AG09309 (cell line): ENCODE results near the gene SNX2.

Experiments
- DNase-seq: peaks from one replicate; pipeline ENCODE4 v3.0.0-alpha.2; 2010; ENCODE audit warnings: low read depth
- H3K4me3 ChIP-seq: 2 replicates; pipeline ENCODE4 v1.5.1; 2011; ENCODE audit warnings: mild to moderate bottlenecking, low read depth, low read length, moderate library complexity; ENCODE audit not compliant: control insufficient read depth
- TF ChIP-seq, protein P1 (sequence below): IDR thresholded peaks from 2 replicates; pipeline ENCODE4 v1.5.1; 2011; ENCODE audit warnings: mild to moderate bottlenecking, low read depth, low read length, inconsistent platforms; ENCODE audit not compliant: insufficient read depth, control insufficient read depth; ENCODE audit errors: missing control alignments

SNX2 gene

DNA sequence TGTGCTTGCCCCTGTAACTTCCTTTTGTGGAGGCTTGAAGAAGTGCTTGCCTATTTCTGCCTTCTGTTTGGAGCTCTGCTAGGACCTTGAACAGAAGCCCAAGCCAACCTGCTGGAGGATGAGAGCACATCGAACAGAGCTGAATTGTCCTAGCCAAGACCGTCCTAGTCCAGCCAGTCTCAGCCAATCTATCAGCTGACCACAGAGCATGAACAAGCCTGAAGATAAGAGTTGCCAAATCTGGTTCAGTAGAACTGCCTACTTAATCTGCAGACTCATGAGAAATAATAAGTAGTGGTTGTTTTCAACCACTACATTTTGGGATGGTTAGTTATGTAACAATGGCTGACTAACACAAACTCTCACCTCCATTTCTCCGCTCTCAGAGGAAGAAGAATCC is 4.4 kb upstream of the SNX2 start:
- no peak overlapping the region for H3K4me3 ChIP-seq
- TF ChIP-seq, protein P1, sequence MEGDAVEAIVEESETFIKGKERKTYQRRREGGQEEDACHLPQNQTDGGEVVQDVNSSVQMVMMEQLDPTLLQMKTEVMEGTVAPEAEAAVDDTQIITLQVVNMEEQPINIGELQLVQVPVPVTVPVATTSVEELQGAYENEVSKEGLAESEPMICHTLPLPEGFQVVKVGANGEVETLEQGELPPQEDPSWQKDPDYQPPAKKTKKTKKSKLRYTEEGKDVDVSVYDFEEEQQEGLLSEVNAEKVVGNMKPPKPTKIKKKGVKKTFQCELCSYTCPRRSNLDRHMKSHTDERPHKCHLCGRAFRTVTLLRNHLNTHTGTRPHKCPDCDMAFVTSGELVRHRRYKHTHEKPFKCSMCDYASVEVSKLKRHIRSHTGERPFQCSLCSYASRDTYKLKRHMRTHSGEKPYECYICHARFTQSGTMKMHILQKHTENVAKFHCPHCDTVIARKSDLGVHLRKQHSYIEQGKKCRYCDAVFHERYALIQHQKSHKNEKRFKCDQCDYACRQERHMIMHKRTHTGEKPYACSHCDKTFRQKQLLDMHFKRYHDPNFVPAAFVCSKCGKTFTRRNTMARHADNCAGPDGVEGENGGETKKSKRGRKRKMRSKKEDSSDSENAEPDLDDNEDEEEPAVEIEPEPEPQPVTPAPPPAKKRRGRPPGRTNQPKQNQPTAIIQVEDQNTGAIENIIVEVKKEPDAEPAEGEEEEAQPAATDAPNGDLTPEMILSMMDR: no peak
- no peak for DNase-seq

DNA sequence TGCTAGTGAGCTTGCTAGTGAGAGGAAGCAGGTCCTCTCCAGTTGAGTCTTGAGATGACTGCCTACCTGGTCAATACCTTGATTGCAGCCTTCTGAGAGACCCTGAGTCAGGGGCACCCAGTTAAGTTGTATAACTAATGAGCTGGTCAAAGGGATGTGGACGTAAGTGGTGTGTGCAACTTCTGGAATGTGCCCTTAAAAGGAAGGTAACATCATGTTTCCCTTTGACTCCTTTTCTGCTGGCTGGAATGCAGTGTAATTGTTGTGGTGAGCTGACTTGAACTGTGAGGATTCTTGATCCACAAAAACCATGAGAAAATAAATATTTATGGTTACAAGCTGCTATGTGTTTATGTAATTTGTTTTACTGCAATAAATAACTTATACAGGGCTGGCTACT is 2.4 kb upstream of the SNX2 start:
- TF ChIP-seq, protein P1: no peak
- H3K4me3 ChIP-seq: no peak overlapping the region
- no peak for DNase-seq

DNA sequence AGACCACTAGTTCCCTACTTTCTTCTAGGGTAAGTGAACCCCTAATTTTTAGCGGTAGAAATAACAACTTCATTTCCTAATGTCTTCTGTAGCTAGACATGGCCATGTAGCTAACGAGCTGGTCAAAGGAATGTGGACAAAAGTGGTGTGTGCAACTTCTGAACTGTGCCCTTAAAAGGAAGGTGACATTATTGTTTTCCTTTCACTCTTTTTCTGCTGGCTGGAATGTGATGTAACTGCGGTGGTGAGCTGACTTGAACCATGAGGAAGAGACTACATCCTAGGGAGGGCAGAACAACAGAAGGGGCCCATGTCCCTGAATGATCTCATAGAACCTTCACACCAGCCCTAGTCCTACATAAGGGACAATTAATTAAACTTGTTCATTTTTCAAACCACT is 1.3 kb upstream of the SNX2 start:
- no peak overlapping the region for H3K4me3 ChIP-seq
- TF ChIP-seq, protein P1: no peak
- no peak for DNase-seq

DNA sequence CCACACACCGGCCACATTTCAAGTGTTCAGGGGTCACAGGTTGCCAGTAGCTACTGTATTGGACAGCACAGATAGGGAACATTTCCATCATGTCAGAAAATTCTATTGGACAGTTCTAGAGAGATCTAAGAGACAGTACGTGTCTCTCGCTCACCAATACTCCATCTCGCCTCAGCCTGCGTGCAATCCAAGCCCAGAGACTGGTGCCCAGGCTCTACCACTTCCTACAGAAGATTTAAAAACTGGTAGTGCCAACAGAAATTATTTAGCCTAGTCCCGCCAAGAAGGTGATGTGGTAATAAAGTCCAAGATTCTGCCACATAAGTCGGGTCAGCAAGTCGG is 390 bp upstream of the SNX2 start:
- TF ChIP-seq, protein P1: no peak
- H3K4me3 ChIP-seq: peak overlapping the region; percentile 94
- no peak for DNase-seq

DNA sequence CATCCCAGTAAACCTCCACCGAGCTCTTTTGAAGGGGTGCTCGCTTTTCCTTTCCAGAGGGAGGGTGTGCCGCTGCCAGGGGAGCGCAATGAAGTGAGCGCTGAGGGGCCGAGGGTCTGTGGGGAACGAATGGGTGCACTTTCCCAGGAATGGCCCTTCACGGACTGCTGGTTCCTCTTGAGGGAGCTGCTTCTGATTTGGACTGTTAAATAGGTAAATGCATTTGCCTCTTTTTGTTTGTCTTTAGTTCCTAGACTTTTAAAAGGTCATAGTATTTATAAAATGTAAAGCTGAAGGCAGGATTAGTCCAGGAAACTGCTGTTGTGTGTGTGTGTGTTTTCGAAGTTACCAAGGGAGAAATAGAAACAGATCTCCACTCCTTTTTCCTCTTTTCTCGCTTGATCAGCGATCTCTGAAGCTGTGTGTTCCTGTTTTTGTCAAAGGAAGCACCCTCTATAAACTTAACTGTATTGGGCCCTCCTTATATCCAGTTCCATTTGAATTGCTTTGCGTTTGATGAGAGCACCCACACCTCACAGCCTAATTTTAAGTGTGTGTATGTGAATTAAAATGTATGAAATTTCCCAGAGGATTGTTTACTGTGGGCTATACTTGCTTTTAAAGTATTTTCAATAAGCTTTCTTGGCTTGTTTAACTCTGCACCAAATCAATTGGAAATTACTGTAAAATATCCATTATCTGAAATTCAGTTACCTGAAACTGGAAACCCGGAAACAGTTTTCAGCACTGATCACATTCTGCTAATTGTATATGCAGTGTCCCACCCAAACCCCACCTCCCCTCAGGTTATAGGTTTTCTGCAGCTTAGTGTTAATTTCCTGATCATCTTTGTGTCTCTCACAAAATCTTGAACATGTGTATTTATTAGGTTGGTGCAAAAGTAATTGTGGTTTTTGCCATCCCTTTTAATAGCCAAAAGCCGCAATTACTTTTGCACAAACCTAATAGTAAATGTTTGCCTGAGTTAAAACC is 966 bp downstream of the SNX2 start:
- TF ChIP-seq, protein P1: no peak
- H3K4me3 ChIP-seq: peak overlapping the region; percentile 94
- no peak for DNase-seq

DNA sequence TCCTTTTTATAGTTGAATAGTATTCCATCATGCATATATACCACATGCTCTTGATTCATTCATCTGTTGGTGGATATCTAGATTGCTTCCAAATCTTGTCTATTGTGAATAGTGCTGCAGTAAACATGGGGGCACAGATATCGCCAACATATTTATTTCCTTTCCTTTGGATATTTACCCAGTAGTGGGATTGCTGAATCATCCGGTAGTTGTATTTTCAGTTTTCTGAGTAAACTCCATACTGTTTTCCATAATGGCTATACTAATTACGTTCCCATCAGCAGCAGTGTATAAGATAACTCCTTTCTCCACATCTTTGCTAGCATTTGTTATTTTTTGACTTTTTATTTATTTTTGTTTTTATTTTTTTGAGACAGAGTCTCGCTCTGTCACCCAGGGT is 3.3 kb downstream of the SNX2 start:
- no peak for DNase-seq
- TF ChIP-seq, protein P1: no peak
- H3K4me3 ChIP-seq: no peak overlapping the region
